UCSD-AML1 (cell line): ENCODE results near the gene REP15.
"Not testable (repeated sequence)": the region's sequence is repeated elsewhere in the genome, so short reads cannot be mapped to it uniquely, and the experiment has no call there.

ENCODE experiments used
- DNase-seq: peaks from one replicate; lab custom pipeline; 2025; ENCODE audit not compliant: unreplicated experiment; lab: John Stamatoyannopoulos, UW

REP15 gene

GRCh38 chr12:27696293-27696652, at the start of gene REP15:
TSS of gene REP15 (plus strand) at chr12:27696447. CDS start at chr12:27696563, 116 bp downstream.
- DNase-seq = no peak

- DNase-seq = no peak
Observed at GRCh38 chr12:27650011-27650410, 46.2 kb upstream of the REP15 start.

GRCh38 chr12:27651201-27651600, 45.0 kb upstream of the REP15 start:
- no peak for DNase-seq

GRCh38 chr12:27652174-27652763, 44.0 kb upstream of the REP15 start:
- DNase-seq = no peak

- no peak for DNase-seq
Observed at GRCh38 chr12:27653661-27654060, 42.6 kb upstream of the REP15 start.

- not testable (repeated sequence) for DNase-seq
Observed at GRCh38 chr12:27655476-27655875, 40.8 kb upstream of the REP15 start.

GRCh38 chr12:27657296-27657695, 39.0 kb upstream of the REP15 start:
- no peak for DNase-seq

GRCh38 chr12:27665704-27666103, 30.5 kb upstream of the REP15 start:
- DNase-seq = no peak

GRCh38 chr12:27666510-27666909, 29.7 kb upstream of the REP15 start:
- no peak for DNase-seq

- peak; percentile 10 for DNase-seq
Observed at GRCh38 chr12:27667540-27667939, 28.7 kb upstream of the REP15 start.

GRCh38 chr12:27672051-27672450, 24.2 kb upstream of the REP15 start:
- no peak for DNase-seq

GRCh38 chr12:27672643-27673042, 23.6 kb upstream of the REP15 start:
- no peak for DNase-seq

- DNase-seq = no peak
Observed at GRCh38 chr12:27673101-27673718, 23.0 kb upstream of the REP15 start.

- DNase-seq = no peak
Observed at GRCh38 chr12:27674989-27675388, 21.3 kb upstream of the REP15 start.

GRCh38 chr12:27680619-27681018, 15.6 kb upstream of the REP15 start:
- DNase-seq = no peak

GRCh38 chr12:27682534-27682933, 13.7 kb upstream of the REP15 start:
- no peak for DNase-seq

- DNase-seq = no peak
Observed at GRCh38 chr12:27685274-27685673, 11.0 kb upstream of the REP15 start.

- DNase-seq = no peak
Observed at GRCh38 chr12:27686147-27686546, 10.1 kb upstream of the REP15 start.

- DNase-seq = no peak
Observed at GRCh38 chr12:27688671-27689070, 7.6 kb upstream of the REP15 start.

GRCh38 chr12:27689558-27690180, 6.6 kb upstream of the REP15 start:
- DNase-seq = no peak

GRCh38 chr12:27693403-27693802, 2.8 kb upstream of the REP15 start:
- DNase-seq = no peak

- no peak for DNase-seq
Observed at GRCh38 chr12:27695556-27696292, 523 bp upstream of the REP15 start.
